NOMO-1 treated with DMSO at 0.1 percent for 48 hours (cell line): ENCODE data around the gene ODF2.
A peak's percentile ranks its signal among the peaks of the same experiment; 100 is the strongest.
"Not testable (repeated sequence)": the region's sequence is repeated elsewhere in the genome, so short reads cannot be mapped to it uniquely, and the experiment has no call there.

Source experiments
- DNase-seq: peaks from one replicate; lab custom pipeline; 2025; ENCODE audit not compliant: unreplicated experiment; lab: John Stamatoyannopoulos, UW

Gene ODF2

GRCh38 chr9:128455849-128456612 lies at the start of gene ODF2:
Gene ODF2 (plus strand): TSS chr9:128456006. CDS start chr9:128456092, 86 bp downstream.
- DNase-seq: peak; percentile 96

- DNase-seq: no peak
Measured at GRCh38 chr9:128406848-128407391, 48.9 kb upstream of the ODF2 start.

GRCh38 chr9:128408963-128409431 lies 46.8 kb upstream of the ODF2 start:
- DNase-seq: no peak

GRCh38 chr9:128409450-128409849 lies 46.4 kb upstream of the ODF2 start:
- no peak for DNase-seq

- DNase-seq: no peak
Measured at GRCh38 chr9:128409978-128410377, 45.8 kb upstream of the ODF2 start.

- DNase-seq: no peak
Measured at GRCh38 chr9:128411364-128412119, 44.3 kb upstream of the ODF2 start.

GRCh38 chr9:128412120-128412790 lies 43.6 kb upstream of the ODF2 start:
- peak; percentile 43 for DNase-seq

- DNase-seq: not testable (repeated sequence)
Measured at GRCh38 chr9:128413728-128414127, 42.1 kb upstream of the ODF2 start.

- no peak for DNase-seq
Measured at GRCh38 chr9:128414461-128414860, 41.3 kb upstream of the ODF2 start.

GRCh38 chr9:128415281-128415680 lies 40.5 kb upstream of the ODF2 start:
- DNase-seq: no peak

- no peak for DNase-seq
Measured at GRCh38 chr9:128416014-128416413, 39.8 kb upstream of the ODF2 start.

GRCh38 chr9:128416432-128417019 lies 39.3 kb upstream of the ODF2 start:
- peak; percentile 18 for DNase-seq

GRCh38 chr9:128419061-128419925 lies 36.5 kb upstream of the ODF2 start:
- no peak for DNase-seq

- DNase-seq: peak; percentile 69
Measured at GRCh38 chr9:128420060-128420650, 35.7 kb upstream of the ODF2 start.

GRCh38 chr9:128420651-128421481 lies 34.9 kb upstream of the ODF2 start, which contains the start of gene CERCAM:
Gene CERCAM (plus strand): TSS chr9:128420857. CDS start chr9:128420878, 21 bp downstream.
- DNase-seq: peak; percentile 44

GRCh38 chr9:128421482-128421996 lies 34.3 kb upstream of the ODF2 start:
- peak; percentile 26 for DNase-seq

- not testable (repeated sequence) for DNase-seq
Measured at GRCh38 chr9:128422022-128422782, 33.6 kb upstream of the ODF2 start.

- no peak for DNase-seq
Measured at GRCh38 chr9:128422783-128423150, 33.0 kb upstream of the ODF2 start.
